NOMO-1 treated with DMSO at 0.1 percent for 48 hours (cell line): ENCODE data around the gene TFDP2.
"Not testable (repeated sequence)": the region's sequence is repeated elsewhere in the genome, so short reads cannot be mapped to it uniquely, and the experiment has no call there.

Experiments used
- DNase-seq: peaks from one replicate; lab custom pipeline; 2025; ENCODE audit not compliant: unreplicated experiment; lab: John Stamatoyannopoulos, UW

Gene TFDP2

DNA sequence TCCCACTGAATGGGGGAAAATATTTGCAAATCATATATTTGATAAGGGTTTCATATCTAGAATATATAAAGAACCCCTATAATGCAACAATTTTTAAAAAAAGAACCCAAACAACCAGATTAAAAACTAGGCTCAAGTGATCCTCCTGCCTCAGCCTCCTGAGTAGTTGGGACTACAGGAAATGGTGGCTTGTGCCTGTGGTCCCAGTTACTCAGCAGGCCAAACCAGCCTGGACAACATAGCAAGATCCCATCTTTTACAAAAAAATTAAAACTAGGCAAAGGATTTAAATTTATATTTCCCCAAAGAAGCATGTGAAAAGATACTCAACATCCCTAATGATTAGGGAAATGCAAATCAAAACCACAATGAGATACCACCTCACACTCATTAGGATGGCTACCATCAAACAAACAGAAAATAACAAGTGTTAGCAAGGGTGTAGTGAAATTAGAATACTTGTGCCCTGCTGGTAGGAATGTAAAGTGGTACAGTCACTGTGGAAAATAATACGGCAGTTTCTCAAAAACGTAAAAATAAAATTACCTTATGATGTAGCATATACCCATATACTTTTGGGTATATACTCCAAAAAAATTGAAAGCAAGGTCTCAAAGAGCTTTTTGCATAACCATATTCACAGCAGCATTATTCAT, 19.7 kb downstream of the TFDP2 start:
- no peak for DNase-seq

GRCh38 chr3:142127941-142128658, 21.2 kb downstream of the TFDP2 start:
- DNase-seq, result no peak

DNA sequence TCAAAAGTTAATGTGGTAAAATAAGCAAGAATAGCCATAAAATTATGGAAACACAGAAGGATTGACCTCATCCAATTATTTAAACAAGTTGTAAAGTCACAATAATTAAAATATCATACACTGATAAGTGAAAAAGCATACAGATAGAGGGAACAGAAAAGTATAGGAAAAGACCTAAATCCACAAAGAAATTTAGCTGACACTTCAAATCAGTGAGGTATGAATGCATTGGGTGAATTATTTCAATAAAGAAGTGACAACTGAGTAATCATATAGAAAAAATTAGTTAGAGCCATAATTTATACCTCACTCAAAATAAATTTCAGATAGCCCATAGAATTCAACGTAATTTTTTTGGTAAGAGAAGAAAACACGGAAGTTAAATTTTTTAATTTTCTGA, 25.1 kb downstream of the TFDP2 start:
- DNase-seq, result no peak

DNA sequence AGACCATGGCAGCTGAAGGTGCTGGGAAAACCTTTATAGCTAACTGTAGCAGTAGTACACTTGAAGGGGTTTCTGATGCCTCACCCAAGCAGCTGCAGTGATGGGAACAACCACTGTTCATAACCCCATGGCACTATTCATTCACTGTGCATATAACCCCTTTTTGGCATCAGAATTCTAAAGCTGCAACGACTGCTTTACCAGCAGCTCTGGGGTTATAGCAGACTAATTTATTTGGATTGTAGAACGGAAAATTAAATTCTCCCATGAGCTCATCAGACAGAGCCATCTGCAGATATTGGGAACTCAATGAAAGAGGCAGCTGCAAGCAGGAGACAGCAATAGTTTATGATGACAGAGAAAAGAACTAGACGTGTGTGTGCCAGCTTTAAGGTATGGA, 28.6 kb downstream of the TFDP2 start:
- no peak for DNase-seq

- no peak for DNase-seq
Measured at GRCh38 chr3:142118911-142119310, 30.4 kb downstream of the TFDP2 start.

- DNase-seq, result no peak
Measured at GRCh38 chr3:142117056-142117851, 32.1 kb downstream of the TFDP2 start.

GRCh38 chr3:142115867-142116668, 33.3 kb downstream of the TFDP2 start:
- DNase-seq, result peak; percentile 55

DNA sequence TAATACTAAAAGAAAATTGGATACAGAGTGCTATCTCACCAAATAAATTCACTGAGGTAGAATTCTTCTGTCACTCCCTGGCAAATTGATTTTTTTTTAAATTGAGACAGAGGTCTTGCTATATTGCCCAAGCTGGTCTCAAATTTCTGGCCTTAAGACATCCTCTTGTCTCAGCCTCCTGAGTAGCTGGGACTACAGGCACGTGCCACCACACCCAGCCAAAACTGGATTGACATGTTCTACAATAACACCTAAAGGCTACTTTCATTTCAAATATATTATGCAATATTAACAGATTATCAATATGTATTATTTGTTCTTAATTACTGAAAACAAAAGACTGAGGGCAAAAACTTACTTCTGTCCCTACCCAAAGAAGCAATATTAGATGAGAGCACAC, 36.7 kb downstream of the TFDP2 start:
- no peak for DNase-seq

DNA sequence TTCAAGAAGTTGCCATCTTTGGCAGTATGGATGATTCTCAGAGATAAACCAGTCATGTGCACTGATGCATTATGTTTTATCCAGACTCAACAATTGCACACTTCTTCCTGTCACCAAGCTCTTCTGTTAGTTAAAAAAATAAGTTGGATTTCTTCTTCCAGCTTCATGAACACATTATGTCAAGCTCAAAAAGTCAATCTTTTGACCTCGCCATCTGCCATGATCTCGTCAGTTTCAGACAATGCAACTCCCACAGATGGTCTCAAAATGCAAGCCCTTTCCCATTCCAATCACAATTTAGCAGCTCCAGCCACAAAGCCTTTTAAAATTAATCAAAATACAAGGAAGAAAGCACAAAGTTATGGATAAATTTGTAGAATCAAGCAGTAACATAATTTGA, 42.8 kb downstream of the TFDP2 start:
- DNase-seq, result no peak

GRCh38 chr3:142105991-142106390, 43.4 kb downstream of the TFDP2 start:
- no peak for DNase-seq

GRCh38 chr3:142104763-142105162, 44.6 kb downstream of the TFDP2 start:
- no peak for DNase-seq

GRCh38 chr3:142098964-142099363, 50.4 kb downstream of the TFDP2 start:
- peak; percentile 67 for DNase-seq

- no peak for DNase-seq
Measured at GRCh38 chr3:142097099-142097843, 52.1 kb downstream of the TFDP2 start.

GRCh38 chr3:142095841-142096240, 53.5 kb downstream of the TFDP2 start:
- no peak for DNase-seq

DNA sequence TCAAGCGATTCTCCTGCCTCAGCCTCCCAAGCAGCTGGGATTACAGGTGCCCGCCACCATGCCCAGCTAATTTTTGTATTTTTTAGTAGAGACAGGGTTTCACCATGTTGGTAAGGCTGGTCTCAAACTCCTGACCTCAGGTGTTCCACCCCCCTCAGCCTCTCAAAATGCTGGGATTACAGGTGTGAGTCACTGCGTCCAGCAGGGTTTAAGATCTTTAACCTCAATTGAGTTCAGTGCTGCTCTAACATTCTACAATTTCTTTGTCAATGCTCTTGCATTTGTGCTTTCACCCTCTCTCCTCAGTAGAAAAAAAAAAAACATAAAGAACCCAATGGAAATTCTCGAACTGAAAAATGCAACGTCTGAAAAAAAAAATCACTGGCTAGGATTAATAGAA, 60.4 kb downstream of the TFDP2 start:
- DNase-seq, result not testable (repeated sequence)

DNA sequence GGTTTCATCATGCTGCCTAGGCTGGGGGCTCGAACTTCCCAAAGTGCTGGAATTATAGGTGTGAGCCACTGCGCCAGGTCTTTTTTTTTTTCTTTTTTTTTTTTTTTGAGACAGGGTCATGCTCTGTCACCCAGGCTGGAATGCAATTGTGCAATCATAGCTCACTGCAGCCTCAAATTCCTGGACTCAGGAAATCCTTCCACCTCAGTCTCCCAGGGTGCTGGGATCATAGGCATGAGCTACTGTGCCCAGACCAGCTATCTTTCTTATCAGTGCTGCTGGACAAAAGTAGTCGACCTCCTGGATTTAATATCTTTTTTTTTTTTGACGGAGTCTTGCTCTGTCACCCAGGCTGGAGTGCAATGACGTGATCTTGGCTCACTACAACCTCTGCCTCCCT, 60.8 kb downstream of the TFDP2 start:
- DNase-seq, result no peak

DNA sequence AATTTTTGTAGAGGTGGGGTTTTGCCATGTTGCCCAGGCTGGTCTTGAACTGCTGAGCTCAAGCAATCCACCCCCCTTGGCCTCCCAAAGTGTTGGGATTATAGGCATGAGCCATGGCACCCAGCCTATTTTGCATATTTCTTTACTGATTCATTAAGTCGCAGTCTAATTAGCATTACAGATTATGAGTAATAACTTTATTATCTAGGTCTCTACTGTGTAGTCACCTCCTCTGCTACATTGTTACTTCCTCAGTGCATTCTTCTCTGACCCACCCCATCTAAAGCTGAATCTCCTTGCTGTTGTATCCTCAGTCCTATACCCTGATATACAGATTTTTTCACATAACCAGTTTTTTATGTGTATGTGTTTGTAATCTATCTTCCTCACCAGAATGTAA, 61.7 kb downstream of the TFDP2 start:
- no peak for DNase-seq

DNA sequence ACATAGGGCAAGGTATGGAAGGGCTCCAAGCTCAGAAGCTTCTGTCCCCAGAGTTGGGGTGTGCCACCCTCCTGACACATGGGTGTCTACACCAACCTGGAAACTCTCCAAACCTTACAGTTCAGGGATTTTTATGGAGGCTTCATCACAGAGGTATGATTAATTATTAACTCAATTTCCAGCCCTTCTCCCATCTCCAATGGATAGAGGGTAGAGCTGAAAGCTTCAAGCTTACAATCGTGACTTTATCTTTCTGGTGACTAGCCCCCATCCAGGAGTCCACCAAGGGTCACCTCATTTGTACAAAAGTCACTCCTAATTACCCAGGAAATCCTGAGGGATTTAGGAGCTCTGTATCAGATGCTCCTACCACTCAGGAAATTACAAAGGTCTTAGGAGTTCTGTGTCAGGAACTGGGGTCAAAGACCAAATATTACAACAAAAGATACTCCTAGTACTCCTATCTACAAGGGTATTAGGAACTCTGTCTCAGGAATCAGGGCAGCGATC, 62.7 kb downstream of the TFDP2 start:
- DNase-seq, result no peak

- DNase-seq, result no peak
Measured at GRCh38 chr3:142081178-142081577, 68.2 kb downstream of the TFDP2 start.

- no peak for DNase-seq
Measured at GRCh38 chr3:142077859-142078500, 71.4 kb downstream of the TFDP2 start.
